NCI-H510A (cell line): ENCODE results near the gene SLC1A5.
"Not testable (repeated sequence)": the region's sequence is repeated elsewhere in the genome, so short reads cannot be mapped to it uniquely, and the experiment has no call there.

Experiments
- DNase-seq: peaks from one replicate; lab custom pipeline; 2025; lab: John Stamatoyannopoulos, UW

The SLC1A5 gene

DNA sequence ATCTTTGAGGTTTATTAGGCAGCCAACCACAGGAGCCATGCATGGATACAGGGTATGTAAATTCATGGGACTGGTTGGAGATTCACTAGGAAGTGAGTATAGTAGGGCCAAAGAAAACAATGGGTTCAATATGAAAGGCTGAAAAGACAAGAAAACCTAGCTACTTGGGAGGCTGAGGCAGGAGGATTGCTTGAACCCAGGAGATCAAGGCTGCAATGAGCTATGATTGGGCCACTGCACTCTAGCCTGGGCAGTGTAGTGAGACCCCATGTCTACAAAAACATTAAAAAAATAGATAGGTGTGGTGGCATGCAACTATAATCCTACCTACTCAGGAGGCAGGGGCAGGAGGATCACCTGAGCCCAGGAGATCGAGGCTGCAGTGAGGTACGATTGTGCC is 10.3 kb upstream of the SLC1A5 start:
- no peak for DNase-seq

- no peak for DNase-seq
These were observed 9.5 kb upstream of the SLC1A5 start for GRCh38 chr19:46797881-46798280.

- no peak for DNase-seq
These were observed 3.5 kb upstream of the SLC1A5 start for GRCh38 chr19:46791944-46792343.

GRCh38 chr19:46789371-46789770 is 977 bp upstream of the SLC1A5 start:
- no peak for DNase-seq

- no peak for DNase-seq
These were observed 559 bp upstream of the SLC1A5 start for GRCh38 chr19:46788968-46789338.

DNA sequence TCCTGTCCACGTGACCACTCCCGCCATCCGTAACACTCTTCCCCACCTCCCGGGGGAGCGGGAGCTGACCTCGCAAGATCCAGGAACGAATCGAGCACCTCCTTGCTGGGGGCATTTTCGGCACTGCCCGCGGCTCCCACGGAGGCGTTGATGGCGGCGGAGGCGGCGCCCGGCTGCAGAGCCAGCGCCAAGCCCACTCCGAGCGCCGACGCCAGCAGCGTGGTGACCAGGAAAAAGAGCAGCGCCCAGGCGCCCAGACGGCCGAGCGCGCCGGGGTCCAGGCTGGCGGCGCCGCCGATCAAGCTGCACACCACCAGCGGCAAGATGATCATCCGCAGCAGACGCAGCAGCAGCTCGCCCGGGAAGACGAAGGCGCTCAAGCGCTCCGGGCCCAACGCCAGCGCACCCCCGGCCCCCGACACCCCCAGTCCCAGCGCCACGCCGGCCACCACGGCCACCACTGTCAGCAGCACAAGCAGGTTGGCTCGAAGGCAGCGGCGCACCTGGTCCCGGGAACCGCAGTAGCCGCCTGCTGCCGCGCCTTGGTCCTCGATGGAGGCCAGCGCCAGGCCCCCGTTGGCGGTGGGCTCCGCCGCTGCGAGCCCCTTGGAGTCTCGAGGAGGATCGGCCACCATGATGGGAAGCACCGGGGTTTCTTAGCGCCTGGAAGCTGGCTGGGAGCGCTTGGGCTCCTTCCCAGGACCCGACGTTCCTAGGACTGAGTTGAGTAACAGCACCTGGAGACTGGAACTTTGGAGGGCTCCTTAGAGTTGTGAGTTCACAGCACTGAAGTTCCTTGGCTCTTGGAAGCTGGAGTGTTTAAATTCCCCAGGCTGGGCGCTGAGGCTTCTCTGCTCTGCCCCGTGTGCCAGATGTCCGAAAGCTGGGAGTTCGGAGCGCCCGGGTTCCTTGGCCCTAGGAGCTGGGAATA is 798 bp downstream of the SLC1A5 start:
- no peak for DNase-seq

- no peak for DNase-seq
These were observed 1.4 kb downstream of the SLC1A5 start for GRCh38 chr19:46787040-46787330.

DNA sequence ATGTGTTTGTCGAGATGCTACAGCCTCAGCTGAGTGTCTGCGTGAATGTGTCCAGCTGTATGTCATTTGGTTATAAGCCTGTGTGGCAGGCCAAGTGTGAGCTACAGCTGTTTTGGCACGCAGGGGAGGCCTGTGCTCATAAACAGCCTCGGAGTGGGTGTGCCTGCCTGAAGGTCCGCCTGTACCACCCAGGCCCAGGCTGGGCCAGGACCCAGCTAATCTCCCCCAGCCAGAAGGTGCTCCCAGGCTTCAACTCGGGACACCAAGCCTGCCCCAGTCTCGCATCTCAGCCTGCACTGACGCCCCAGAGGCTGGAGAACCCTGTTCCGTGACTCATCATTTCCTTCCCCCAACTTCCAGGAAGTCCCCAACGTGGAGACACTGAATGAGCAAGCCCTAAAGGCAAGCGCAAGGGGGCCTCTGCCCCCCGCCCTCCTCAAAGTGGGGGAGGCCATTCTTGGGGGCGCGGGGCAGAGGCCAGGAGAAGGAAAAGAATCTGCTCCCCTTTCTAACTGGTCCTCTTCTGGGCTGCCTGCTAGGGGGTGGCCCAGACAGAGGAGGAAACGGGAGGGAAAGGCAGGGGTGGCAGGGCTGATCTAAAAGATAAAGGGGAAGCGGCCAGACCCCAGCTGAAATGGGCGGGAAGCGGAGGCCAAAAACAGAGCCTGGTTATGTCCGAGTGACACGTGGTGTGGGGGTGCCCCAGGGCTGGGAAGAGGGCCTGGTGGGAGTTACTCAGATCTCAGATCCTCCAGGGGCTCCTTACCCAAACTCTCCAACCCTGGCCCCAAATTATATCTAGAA is 2.0 kb downstream of the SLC1A5 start:
- no peak for DNase-seq

GRCh38 chr19:46785980-46786235 is 2.5 kb downstream of the SLC1A5 start:
- DNase-seq = no peak

DNA sequence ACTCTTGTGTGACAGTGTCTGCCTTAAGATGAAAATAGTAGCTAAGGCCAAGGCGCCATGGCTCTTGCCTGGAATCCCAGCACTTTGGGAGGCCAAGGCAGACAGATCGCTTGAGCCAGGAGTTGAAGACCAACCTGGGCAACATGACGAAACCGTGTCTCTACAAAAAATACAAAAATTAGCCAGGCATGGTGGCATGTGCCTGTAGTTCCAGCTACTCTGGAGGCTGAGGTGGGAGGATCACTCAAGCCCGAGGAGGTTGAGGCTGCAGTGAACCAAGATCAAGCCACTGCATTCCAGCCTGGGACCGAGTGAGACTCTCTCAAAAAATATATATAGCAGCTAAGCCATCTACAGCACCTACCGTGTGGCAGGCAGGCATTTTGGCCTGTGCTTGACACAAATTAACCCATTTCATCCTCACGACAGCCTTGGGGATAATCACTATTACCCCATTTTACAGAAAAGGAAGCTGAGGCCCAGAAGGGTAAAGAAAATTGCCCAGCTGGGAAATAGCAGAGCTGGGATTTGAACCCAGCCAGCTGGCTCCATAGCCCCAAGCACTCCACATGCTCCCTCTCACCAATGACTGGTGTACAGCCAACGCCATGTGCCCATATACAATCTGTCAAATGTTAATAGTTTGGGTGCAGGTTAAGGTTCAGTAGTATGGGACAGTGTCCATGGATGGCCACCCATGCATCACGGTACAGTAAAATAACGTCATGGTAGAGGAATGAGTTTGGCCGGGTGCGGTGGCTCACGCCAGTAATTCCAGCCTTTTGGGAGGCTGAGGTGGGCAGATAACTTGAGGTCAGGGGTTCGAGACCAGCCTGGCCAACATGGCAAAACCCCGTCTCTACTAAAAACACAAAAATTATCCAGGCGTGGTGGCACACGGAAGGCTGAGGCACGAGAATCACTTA is 3.1 kb downstream of the SLC1A5 start:
- DNase-seq = no peak

- peak; percentile 87 for DNase-seq
These were observed 3.9 kb downstream of the SLC1A5 start for GRCh38 chr19:46784262-46785053.

DNA sequence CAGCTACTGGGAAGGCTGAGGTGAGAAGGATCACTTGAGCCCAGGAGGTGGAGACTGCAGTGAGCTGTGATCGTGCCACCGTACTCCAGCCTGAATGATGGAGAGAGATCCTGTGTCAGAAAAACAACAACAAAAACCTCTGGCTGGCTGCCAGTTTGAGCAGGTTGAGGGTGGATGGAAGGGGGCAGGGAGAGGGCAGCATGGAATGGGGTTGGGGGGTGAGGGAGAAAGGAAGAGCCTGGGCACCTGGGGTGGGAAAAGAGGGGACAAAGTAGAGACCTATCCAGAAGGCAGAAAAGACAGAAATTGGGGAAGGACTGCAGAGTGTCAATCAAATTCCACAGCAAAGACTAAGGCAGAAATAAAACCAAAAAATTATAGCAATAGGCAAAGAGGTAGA is 4.7 kb downstream of the SLC1A5 start:
- DNase-seq = peak; percentile 87

GRCh38 chr19:46782355-46783019 is 5.9 kb downstream of the SLC1A5 start:
- DNase-seq = no peak

- DNase-seq = not testable (repeated sequence)
These were observed 10.3 kb downstream of the SLC1A5 start for GRCh38 chr19:46777956-46778645.

GRCh38 chr19:46776927-46777911 is 11.2 kb downstream of the SLC1A5 start:
- DNase-seq = no peak

GRCh38 chr19:46775642-46776258 is 12.6 kb downstream of the SLC1A5 start:
- DNase-seq = no peak

GRCh38 chr19:46773018-46773399 is 15.4 kb downstream of the SLC1A5 start:
- no peak for DNase-seq

GRCh38 chr19:46772170-46773017 is 16.0 kb downstream of the SLC1A5 start:
- no peak for DNase-seq
